ENCODE results near the gene C10orf143. TPM values are rescaled to one million over a fixed set of nuclear protein-coding genes. Genes with fewer than 3 reads are reported as not detected.

The C10orf143 gene
- total and polyA plus RNA-seq, 2 of the 8 experiments (the other 6 are each of a cell fraction or from before 2014, with no cell fraction given) = 1.6 to 2.0 TPM

GRCh38 chr10:130048081-130048480, 62.5 kb downstream of the C10orf143 start:
- H3K23me2 ChIP-seq (ENCODE audit: low read depth, low read length) = no peaks in the 10 kb centered on the region
- DNase-seq (ENCODE audit: low read depth in 1 of 2, low spot score in 2 of 2) (peak in 1 of 2 experiments; percentile 30), FAIRE-seq (no peak)
- no peak overlapping the region for H3K27ac ChIP-seq (ENCODE audit: low read depth, low read length)
- H4K91ac ChIP-seq (replicated peaks; ENCODE audit: insufficient read length, low read length) = no peak overlapping the region
- no peak overlapping the region for H3K23ac ChIP-seq (ENCODE audit: insufficient read length)
- no peaks in the 10 kb centered on the region; a peak in 1 of 4 replicates for H3K9me3 ChIP-seq (ENCODE audit: insufficient read depth in 2 of 2, low read depth in 1 of 2, low read length in 1 of 2)
- H3K14ac ChIP-seq (ENCODE audit: insufficient read length) = no peak overlapping the region
- no peak overlapping the region for H2BK120ac ChIP-seq (replicated peaks; ENCODE audit: low read depth, low read length)
- no peak overlapping the region for H3K4me2 ChIP-seq (ENCODE audit: insufficient read depth in 1 of 2, low read depth in 2 of 2, low read length in 2 of 2)
- peaks cover 0 to under 1% (median 0%) of the 10 kb centered on the region in 4 experiments; a peak in 2 of 7 replicates for H3K4me1 ChIP-seq (replicated peaks in 1 of 4; ENCODE audit: control insufficient read depth in 3 of 4, insufficient read depth in 4 of 4, low read length in 3 of 4)
- no peak overlapping the region for H2BK12ac ChIP-seq (ENCODE audit: low read depth, low read length)
- no peak overlapping the region for H3K18ac ChIP-seq (ENCODE audit: extremely low read depth, low read length)
- H3K56ac ChIP-seq (replicated peaks; ENCODE audit: insufficient read length, low read depth, low read length) = no peak overlapping the region
- no peaks in the 10 kb centered on the region for H3K36me3 ChIP-seq (ENCODE audit: control insufficient read depth in 2 of 4, insufficient read depth in 4 of 4, low read length in 3 of 4)
- POLR2A ChIA-PET (ENCODE audit: partially characterized antibody) = no interaction called here
- H4K5ac ChIP-seq (ENCODE audit: insufficient read length, low read depth, low read length) = no peak overlapping the region
- no peaks in the 10 kb centered on the region for H3K79me1 ChIP-seq (ENCODE audit: low read depth, low read length)
- H3K79me2 ChIP-seq (ENCODE audit: control insufficient read depth in 1 of 2, insufficient read depth in 2 of 2, low read length in 2 of 2) = no peaks in the 10 kb centered on the region
- H2AFZ ChIP-seq (ENCODE audit: low read length) = no peak overlapping the region
- no peak overlapping the region for H2BK15ac ChIP-seq (ENCODE audit: low read length)
- H4K20me1 ChIP-seq (replicated peaks in 1 of 2; ENCODE audit: control insufficient read depth in 1 of 2, insufficient read depth in 2 of 2, low read length in 2 of 2) = no peaks in the 10 kb centered on the region
- H2BK20ac ChIP-seq (ENCODE audit: low read length) = no peak overlapping the region
- no peak overlapping the region for H2BK5ac ChIP-seq (ENCODE audit: low read depth, low read length)
- WGBS, 2 experiments (ENCODE audit: extremely low coverage in 1 of 2, insufficient coverage in 1 of 2, insufficient read length in 1 of 2, insufficient replicate concordance in 2 of 2, low coverage in 1 of 2, low lambda C conversion rate in 2 of 2, missing lambda C conversion rate in 1 of 2) = 94% methylated on average over 3 of the region's 3 CpGs; no CpG with 5 or more reads in 1 of the 2 experiments
- no peak overlapping the region for H3K4ac ChIP-seq (replicated peaks; ENCODE audit: insufficient read length, low read depth, low read length)
- CTCF ChIA-PET (ENCODE audit: partially characterized antibody) = interaction anchor here (0.5 to 2.4 kb wide), 6 partner anchors 17 to 1318 kb away, joined by 3 to 11 read pairs (median 3); partner anchors contain the start of gene C10orf143
- no peak overlapping the region for H4K8ac ChIP-seq (ENCODE audit: extremely low read depth, insufficient read depth, low read length)
- no peak overlapping the region for H3K4me3 ChIP-seq (ENCODE audit: extremely low read depth in 1 of 4, insufficient read depth in 2 of 4, low read depth in 3 of 4, low read length in 4 of 4)
- no peak overlapping the region for H2AK5ac ChIP-seq (ENCODE audit: low read depth, low read length)
- H3K27me3 ChIP-seq (replicated peaks in 1 of 4; ENCODE audit: control insufficient read depth in 3 of 4, extremely low read depth in 1 of 4, insufficient read depth in 3 of 4, low read length in 3 of 4) = 0 out of 7 replicates have a peak, but pooled peaks cover 0 to 2% (median 0%) of the 10 kb centered on the region in 4 experiments
- no peak overlapping the region for H3K9ac ChIP-seq (replicated peaks in 1 of 4; ENCODE audit: extremely low read depth in 1 of 4, low read depth in 3 of 4, low read length in 3 of 4)
- TF ChIP-seq BRCA1 (IDR thresholded peaks at IDR 0.05; ENCODE audit: low read depth, low read length) = no peak
- TF ChIP-seq PHF8 (conservative IDR thresholded peaks at IDR 0.05; ENCODE audit: low read depth, low read length) = no peak
- no peak for TF ChIP-seq KDM1A (IDR thresholded peaks at IDR 0.05; ENCODE audit: borderline replicate concordance, low read length)
- TF ChIP-seq NANOG (IDR thresholded peaks at IDR 0.05; ENCODE audit: insufficient read depth, low read depth, low read length, poor library complexity, severe bottlenecking) = no peak
- no peak for TF ChIP-seq GTF2F1 (IDR thresholded peaks at IDR 0.05; ENCODE audit: borderline replicate concordance, low read depth, low read length)
- TF ChIP-seq CTCF (IDR thresholded peaks at IDR 0.05; ENCODE audit: control extremely low read depth in 1 of 3, insufficient read depth in 1 of 3, low read depth in 1 of 3, low read length in 3 of 3) = no peak
- no peak for TF ChIP-seq RNF2 (IDR thresholded peaks at IDR 0.05; ENCODE audit: borderline replicate concordance, low read depth, low read length, missing control alignments, poor library complexity, severe bottlenecking)
- TF ChIP-seq FOSL1 (IDR thresholded peaks at IDR 0.05; ENCODE audit: insufficient read depth, low read depth, low read length) = no peak
- TF ChIP-seq MAFK (IDR thresholded peaks at IDR 0.05; ENCODE audit: low read depth, low read length) = no peak
- no peak for TF ChIP-seq JUN (IDR thresholded peaks at IDR 0.05; ENCODE audit: low read depth, low read length)
- TF ChIP-seq KDM4A (IDR thresholded peaks at IDR 0.05; ENCODE audit: low read depth, low read length, severe bottlenecking) = no peak

All from H1 (cell line).